ENCODE measurements around the gene MAMLD1.

GRCh38 chrX:150540965-150541364 lies 177.8 kb downstream of the MAMLD1 start:
- TF ChIP-seq REST (IDR thresholded peaks at IDR 0.05; ENCODE audit: insufficient replicate concordance, low read depth) (no peak), CTCF (IDR thresholded peaks at IDR 0.05; ENCODE audit: insufficient read depth, low read length) (no peak), POLR2AphosphoS5 (IDR thresholded peaks at IDR 0.05; ENCODE audit: low read depth) (no peak)
